ENCODE results near the gene GRIA2. TPM values are rescaled to one million over a fixed set of nuclear protein-coding genes. Genes with fewer than 3 reads are reported as not detected.

Gene GRIA2
- total RNA-seq, 1 donor, result not detected

GRCh38 chr4:157300701-157301100 lies 80.2 kb downstream of the GRIA2 start:
- no peak overlapping the region for H3K4me3 ChIP-seq (ENCODE audit: low read depth, low read length)
- DNase-seq (ENCODE audit: low read depth), result no peak

DNA sequence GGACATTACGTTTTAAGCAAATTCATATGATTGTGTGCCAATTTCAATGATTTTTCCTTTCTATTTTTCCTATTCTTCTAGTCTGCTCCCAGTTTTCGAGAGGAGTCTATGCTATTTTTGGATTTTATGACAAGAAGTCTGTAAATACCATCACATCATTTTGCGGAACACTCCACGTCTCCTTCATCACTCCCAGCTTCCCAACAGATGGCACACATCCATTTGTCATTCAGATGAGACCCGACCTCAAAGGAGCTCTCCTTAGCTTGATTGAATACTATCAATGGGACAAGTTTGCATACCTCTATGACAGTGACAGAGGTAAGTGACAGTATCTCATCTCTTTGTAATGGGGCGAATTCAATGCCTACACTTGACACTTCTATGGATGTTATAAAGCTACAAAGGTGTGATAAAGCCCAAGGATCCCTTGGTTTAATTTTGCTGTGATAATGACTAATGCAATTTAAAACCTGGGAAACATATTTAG lies 83.0 kb downstream of the GRIA2 start:
- DNase-seq (ENCODE audit: low read depth), result no peak
- TF ChIP-seq, protein P1, sequence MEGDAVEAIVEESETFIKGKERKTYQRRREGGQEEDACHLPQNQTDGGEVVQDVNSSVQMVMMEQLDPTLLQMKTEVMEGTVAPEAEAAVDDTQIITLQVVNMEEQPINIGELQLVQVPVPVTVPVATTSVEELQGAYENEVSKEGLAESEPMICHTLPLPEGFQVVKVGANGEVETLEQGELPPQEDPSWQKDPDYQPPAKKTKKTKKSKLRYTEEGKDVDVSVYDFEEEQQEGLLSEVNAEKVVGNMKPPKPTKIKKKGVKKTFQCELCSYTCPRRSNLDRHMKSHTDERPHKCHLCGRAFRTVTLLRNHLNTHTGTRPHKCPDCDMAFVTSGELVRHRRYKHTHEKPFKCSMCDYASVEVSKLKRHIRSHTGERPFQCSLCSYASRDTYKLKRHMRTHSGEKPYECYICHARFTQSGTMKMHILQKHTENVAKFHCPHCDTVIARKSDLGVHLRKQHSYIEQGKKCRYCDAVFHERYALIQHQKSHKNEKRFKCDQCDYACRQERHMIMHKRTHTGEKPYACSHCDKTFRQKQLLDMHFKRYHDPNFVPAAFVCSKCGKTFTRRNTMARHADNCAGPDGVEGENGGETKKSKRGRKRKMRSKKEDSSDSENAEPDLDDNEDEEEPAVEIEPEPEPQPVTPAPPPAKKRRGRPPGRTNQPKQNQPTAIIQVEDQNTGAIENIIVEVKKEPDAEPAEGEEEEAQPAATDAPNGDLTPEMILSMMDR (IDR thresholded peaks at IDR 0.05; ENCODE audit: insufficient read depth, low read length), result no peak
- H3K4me3 ChIP-seq (ENCODE audit: low read depth, low read length), result no peak overlapping the region

More at GRCh38 chr4:157300701-157301100, 80.2 kb downstream of the GRIA2 start:
- TF ChIP-seq, protein P1 (IDR thresholded peaks at IDR 0.05; ENCODE audit: insufficient read depth, low read length), result no peak

DNA sequence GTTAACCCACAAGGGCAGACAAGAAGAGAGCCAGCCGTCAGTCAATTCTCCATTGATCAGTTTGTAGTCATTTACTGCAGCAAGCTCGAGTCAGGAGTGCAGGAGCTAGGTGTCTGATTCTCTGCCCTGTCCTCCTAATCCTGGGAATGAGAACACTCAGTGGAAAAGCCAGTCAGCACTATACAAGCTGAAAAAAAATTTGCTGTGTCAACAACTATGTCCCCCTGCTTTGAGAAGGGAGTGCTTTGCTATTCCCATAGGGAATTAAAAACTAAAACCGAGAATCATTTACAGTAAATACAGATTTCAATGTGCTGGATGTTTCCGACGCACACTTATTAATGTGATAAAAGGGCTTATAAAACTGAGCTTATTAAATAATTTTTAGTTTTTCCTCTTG lies 84.2 kb downstream of the GRIA2 start:
- no peak for DNase-seq (ENCODE audit: low read depth)
- TF ChIP-seq, protein P1 (IDR thresholded peaks at IDR 0.05; ENCODE audit: insufficient read depth, low read length), result no peak
- H3K4me3 ChIP-seq (ENCODE audit: low read depth, low read length), result no peak overlapping the region

- DNase-seq (ENCODE audit: low read depth), result no peak
- TF ChIP-seq, protein P1 (IDR thresholded peaks at IDR 0.05; ENCODE audit: insufficient read depth, low read length), result no peak
- H3K4me3 ChIP-seq (ENCODE audit: low read depth, low read length), result no peak overlapping the region
Observed at GRCh38 chr4:157312702-157313101, 92.2 kb downstream of the GRIA2 start.

DNA sequence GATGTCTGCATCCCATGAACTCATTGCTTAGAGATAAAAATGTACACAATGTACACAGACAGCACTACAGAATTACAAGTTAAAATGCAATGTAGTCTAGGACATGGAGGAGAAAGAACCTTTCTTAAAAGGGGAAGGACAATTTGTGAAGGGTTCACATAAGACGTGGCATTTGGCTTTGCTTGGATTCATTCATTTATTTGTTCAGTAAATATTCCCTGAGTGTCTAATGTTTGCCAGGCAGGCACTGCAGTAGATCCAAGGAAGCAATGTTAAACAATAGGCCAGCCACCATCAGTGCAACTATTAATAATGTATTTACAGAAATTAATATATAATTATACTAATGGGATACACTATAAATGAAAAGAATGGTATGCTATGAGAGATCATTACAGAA lies 94.4 kb downstream of the GRIA2 start:
- DNase-seq (ENCODE audit: low read depth), result no peak
- no peak overlapping the region for H3K4me3 ChIP-seq (ENCODE audit: low read depth, low read length)
- TF ChIP-seq, protein P1 (IDR thresholded peaks at IDR 0.05; ENCODE audit: insufficient read depth, low read length), result no peak

DNA sequence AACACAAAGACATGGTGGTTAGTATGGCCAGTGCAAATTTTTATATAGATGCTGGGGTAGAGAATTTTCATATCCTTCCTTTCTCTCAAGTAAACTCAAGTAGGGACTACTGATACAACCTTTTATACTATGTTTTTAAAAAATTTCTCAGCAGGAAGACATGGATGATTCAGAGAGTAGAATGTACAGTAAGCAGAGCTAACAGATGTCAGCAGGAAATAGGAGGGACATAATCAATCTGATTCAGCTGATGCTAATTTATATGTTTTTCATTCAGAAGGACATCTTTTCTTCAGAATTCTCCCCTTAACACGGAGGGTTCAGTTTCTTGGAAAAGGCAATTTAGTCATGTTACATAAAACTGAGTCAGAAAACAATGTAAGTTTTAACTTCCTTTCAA lies 95.4 kb downstream of the GRIA2 start:
- no peak for DNase-seq (ENCODE audit: low read depth)
- TF ChIP-seq, protein P1 (IDR thresholded peaks at IDR 0.05; ENCODE audit: insufficient read depth, low read length), result no peak
- H3K4me3 ChIP-seq (ENCODE audit: low read depth, low read length), result no peak overlapping the region

DNA sequence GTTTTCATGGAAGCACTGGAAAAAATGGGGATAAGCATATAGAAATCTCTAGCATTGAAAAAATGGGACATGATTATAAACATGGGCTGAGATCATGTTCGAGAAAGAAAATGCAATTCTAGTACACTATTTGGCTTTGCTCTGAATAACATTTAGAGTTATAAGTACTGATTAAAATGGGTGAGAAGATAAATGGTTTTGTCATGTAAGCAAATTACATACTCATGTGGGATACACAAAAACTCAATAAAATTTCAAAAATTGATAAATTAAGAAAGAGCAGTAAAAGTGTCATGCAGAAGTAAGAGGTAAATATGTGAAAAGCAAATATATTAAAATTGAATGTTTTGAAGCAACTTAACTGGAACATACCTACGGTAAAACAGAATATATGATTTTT lies 99.6 kb downstream of the GRIA2 start:
- TF ChIP-seq, protein P1 (IDR thresholded peaks at IDR 0.05; ENCODE audit: insufficient read depth, low read length), result no peak

More for the DNA sequence above, 99.6 kb downstream of the GRIA2 start:
- no peak overlapping the region for H3K4me3 ChIP-seq (ENCODE audit: low read depth, low read length)
- DNase-seq (ENCODE audit: low read depth), result no peak

Measured in fibroblast of the aortic adventitia (primary cell).